Activated CD8-positive, alpha-beta memory T cell treated with anti-CD3 and anti-CD28 coated beads, Interleukin-2, amount 50 U/mL, for 24 hours (primary cell): ENCODE results near the gene ITSN2.

Source experiments
- DNase-seq: peaks from one replicate; pipeline ENCODE4 v3.0.0-alpha.2; 2020; ENCODE audit errors: extremely low read depth

ITSN2 gene

GRCh38 chr2:24334245-24334633 is 26.1 kb downstream of the ITSN2 start:
- no peak for DNase-seq

GRCh38 chr2:24332791-24333540 is 27.4 kb downstream of the ITSN2 start:
- no peak for DNase-seq

- no peak for DNase-seq
Observed at GRCh38 chr2:24330161-24330560, 30.2 kb downstream of the ITSN2 start.

- DNase-seq: no peak
Observed at GRCh38 chr2:24329700-24330099, 30.6 kb downstream of the ITSN2 start.

GRCh38 chr2:24328010-24328409 is 32.3 kb downstream of the ITSN2 start:
- DNase-seq: no peak

GRCh38 chr2:24317491-24317920 is 42.8 kb downstream of the ITSN2 start:
- DNase-seq: no peak

GRCh38 chr2:24315669-24316068 is 44.7 kb downstream of the ITSN2 start:
- DNase-seq: no peak

GRCh38 chr2:24313744-24314632 is 46.3 kb downstream of the ITSN2 start:
- no peak for DNase-seq

- DNase-seq: no peak
Observed at GRCh38 chr2:24307961-24308360, 52.4 kb downstream of the ITSN2 start.

- DNase-seq: no peak
Observed at GRCh38 chr2:24304631-24305030, 55.7 kb downstream of the ITSN2 start.

- DNase-seq: no peak
Observed at GRCh38 chr2:24304098-24304497, 56.2 kb downstream of the ITSN2 start.

- no peak for DNase-seq
Observed at GRCh38 chr2:24301599-24301998, 58.7 kb downstream of the ITSN2 start.

GRCh38 chr2:24297663-24298062 is 62.7 kb downstream of the ITSN2 start:
- DNase-seq: no peak

- DNase-seq: no peak
Observed at GRCh38 chr2:24287171-24287570, 73.2 kb downstream of the ITSN2 start.

- DNase-seq: no peak
Observed at GRCh38 chr2:24285484-24286152, 74.7 kb downstream of the ITSN2 start.

GRCh38 chr2:24280645-24281044 is 79.7 kb downstream of the ITSN2 start:
- no peak for DNase-seq

- no peak for DNase-seq
Observed at GRCh38 chr2:24280161-24280560, 80.2 kb downstream of the ITSN2 start.

GRCh38 chr2:24276349-24276899 is 83.9 kb downstream of the ITSN2 start:
- no peak for DNase-seq

- no peak for DNase-seq
Observed at GRCh38 chr2:24274809-24275208, 85.5 kb downstream of the ITSN2 start.

- DNase-seq: no peak
Observed at GRCh38 chr2:24273598-24273997, 86.7 kb downstream of the ITSN2 start.

- no peak for DNase-seq
Observed at GRCh38 chr2:24272907-24273306, 87.4 kb downstream of the ITSN2 start.

GRCh38 chr2:24272161-24272802 is 88.1 kb downstream of the ITSN2 start:
- no peak for DNase-seq
